HEK293 (cell line): ENCODE measurements around the gene GSG1L.

Experiments
- CTCF ChIA-PET: fragments of 350-600 bp; formaldehyde crosslinking; extraction: SDS; loops from one replicate; lab custom pipeline; 2021; ENCODE audit warnings: antibody characterized with exemption; lab: Yijun Ruan, JAX
- POLR2A ChIA-PET: fragments of 300-600 bp; formaldehyde crosslinking; extraction: SDS; loops from one replicate; lab custom pipeline; 2020; ENCODE audit warnings: antibody characterized with exemption, inconsistent platforms; lab: Yijun Ruan, JAX
- H3K27ac ChIP-seq: fragments of 200-500 bp; sonication (Bioruptor generic); 2 replicates; pipeline ENCODE4 v1.5.1; 2014; ENCODE audit warnings: low read depth, low read length, control low read depth, inconsistent platforms; ENCODE audit errors: extremely low read depth
- H3K36me3 ChIP-seq, 2 experiments: fragments of 200-500 bp in 1 of 2; sonication (Bioruptor generic) in 1 of 2; 1 replicate in 1 of 2; 2 replicates in 1 of 2; pipeline ENCODE4 v1.5.1; 2014 to 2017; ENCODE audit warnings: inconsistent platforms in 2 of 2, low read length in 2 of 2; ENCODE audit not compliant: control insufficient read depth in 2 of 2, insufficient read depth in 1 of 2
- H3K4me1 ChIP-seq: fragments of 200-500 bp; sonication (Bioruptor generic); 2 replicates; pipeline ENCODE4 v1.5.1; 2014; ENCODE audit warnings: mild to moderate bottlenecking, low read length, inconsistent platforms; ENCODE audit not compliant: control insufficient read depth, insufficient read depth
- H3K4me3 ChIP-seq: 2 replicates; pipeline ENCODE4 v1.5.1; 2011; ENCODE audit warnings: low read depth, mild to moderate bottlenecking, control low read depth, low read length, moderate library complexity
- H3K9me3 ChIP-seq: fragments of 200-500 bp; sonication (Bioruptor generic); 2 replicates; pipeline ENCODE4 v1.5.1; 2014; ENCODE audit warnings: low read depth, low read length, inconsistent platforms; ENCODE audit not compliant: control insufficient read depth, insufficient read depth
- GFI1B ChIP-seq: fragments of 450-650 bp; formaldehyde crosslinking; IDR thresholded peaks from 2 replicates; pipeline ENCODE4 v1.5.1; 2016; ENCODE audit warnings: missing biosample characterization, missing genetic modification characterization
- RBAK ChIP-seq: fragments of 450-650 bp; formaldehyde crosslinking; IDR thresholded peaks from 2 replicates; pipeline ENCODE4 v1.5.1; 2016; ENCODE audit warnings: missing biosample characterization, missing genetic modification characterization
- SP3 ChIP-seq: fragments of 450-650 bp; formaldehyde crosslinking; IDR thresholded peaks from 2 replicates; pipeline ENCODE4 v1.5.1; 2016; ENCODE audit warnings: missing biosample characterization, missing genetic modification characterization
- ZBTB17 ChIP-seq: fragments of 450-650 bp; formaldehyde crosslinking; IDR thresholded peaks from 2 replicates; pipeline ENCODE4 v1.5.1; 2016; ENCODE audit warnings: missing biosample characterization, missing genetic modification characterization
- ZNF114 ChIP-seq: fragments of 450-650 bp; formaldehyde crosslinking; IDR thresholded peaks from 2 replicates; pipeline ENCODE4 v1.5.0; 2017; ENCODE audit warnings: missing biosample characterization, missing genetic modification characterization
- ZNF175 ChIP-seq: fragments of 450-650 bp; formaldehyde crosslinking; IDR thresholded peaks from 2 replicates; pipeline ENCODE4 v1.5.1; 2016; ENCODE audit warnings: missing biosample characterization, missing genetic modification characterization
- ZNF184 ChIP-seq: fragments of 450-650 bp; IDR thresholded peaks from 2 replicates; pipeline ENCODE4 v1.5.1; 2018; ENCODE audit warnings: missing biosample characterization, mild to moderate bottlenecking, missing genetic modification characterization
- ZNF221 ChIP-seq: fragments of 450-650 bp; formaldehyde crosslinking; IDR thresholded peaks from 2 replicates; pipeline ENCODE4 v1.5.1; 2017; ENCODE audit warnings: missing biosample characterization, missing genetic modification characterization, borderline replicate concordance
- ZNF24 ChIP-seq: fragments of 450-650 bp; formaldehyde crosslinking; IDR thresholded peaks from 2 replicates; pipeline ENCODE4 v1.5.1; 2016; ENCODE audit warnings: missing biosample characterization, missing genetic modification characterization
- ZNF248 ChIP-seq: fragments of 450-650 bp; formaldehyde crosslinking; IDR thresholded peaks from 2 replicates; pipeline ENCODE4 v1.5.1; 2017; ENCODE audit warnings: missing biosample characterization, missing genetic modification characterization
- ZNF280C ChIP-seq: fragments of 450-650 bp; formaldehyde crosslinking; IDR thresholded peaks from 2 replicates; pipeline ENCODE4 v1.5.1; 2016; ENCODE audit warnings: missing biosample characterization, missing genetic modification characterization
- ZNF449 ChIP-seq: fragments of 450-650 bp; formaldehyde crosslinking; IDR thresholded peaks from 2 replicates; pipeline ENCODE4 v1.5.1; 2017; ENCODE audit warnings: missing biosample characterization, mild to moderate bottlenecking, missing genetic modification characterization, moderate library complexity
- ZNF521 ChIP-seq: fragments of 450-650 bp; formaldehyde crosslinking; IDR thresholded peaks from 2 replicates; pipeline ENCODE4 v1.5.1; 2017; ENCODE audit warnings: missing biosample characterization, mild to moderate bottlenecking, missing genetic modification characterization
- ZNF629 ChIP-seq: fragments of 450-650 bp; formaldehyde crosslinking; IDR thresholded peaks from 2 replicates; pipeline ENCODE4 v1.5.1; 2017; ENCODE audit warnings: missing biosample characterization, missing genetic modification characterization
- ZNF654 ChIP-seq: fragments of 450-650 bp; formaldehyde crosslinking; IDR thresholded peaks from 2 replicates; pipeline ENCODE4 v1.5.1; 2016; ENCODE audit warnings: low read depth, missing biosample characterization, missing genetic modification characterization
- ZNF660 ChIP-seq: fragments of 450-650 bp; IDR thresholded peaks from 2 replicates; pipeline ENCODE4 v1.5.1; 2018; ENCODE audit warnings: missing biosample characterization, mild to moderate bottlenecking, missing genetic modification characterization
- ZNF692 ChIP-seq: fragments of 450-650 bp; formaldehyde crosslinking; IDR thresholded peaks from 2 replicates; pipeline ENCODE4 v1.5.1; 2016; ENCODE audit warnings: missing biosample characterization, missing genetic modification characterization
- ZNF768 ChIP-seq: fragments of 450-650 bp; formaldehyde crosslinking; IDR thresholded peaks from 2 replicates; pipeline ENCODE4 v1.5.1; 2018; ENCODE audit warnings: missing biosample characterization, mild to moderate bottlenecking, missing genetic modification characterization
- ZNF837 ChIP-seq: fragments of 450-650 bp; formaldehyde crosslinking; IDR thresholded peaks from 2 replicates; pipeline ENCODE4 v1.5.1; 2016; ENCODE audit warnings: missing biosample characterization, missing genetic modification characterization

Gene GSG1L

GRCh38 chr16:27972500-27972899 lies 91.0 kb downstream of the GSG1L start:
- no peaks in the 10 kb centered on the region for H3K36me3 ChIP-seq
- POLR2A ChIA-PET, result no interaction called here
- no peaks in the 10 kb centered on the region for H3K9me3 ChIP-seq
- TF ChIP-seq SP3 (tag by site-specific recombination) (peak; percentile 34; the same call in 1 of the 2 replicates), ZNF521 (tag by site-specific recombination) (no peak), RBAK (no peak), ZNF629 (0 out of 2 replicates have a peak, but pooled peaks have one; percentile 19), ZNF660 (tag by site-specific recombination) (peak; percentile 76), ZNF449 (tag by site-specific recombination) (no peak), ZNF24 (tag by site-specific recombination) (no peak), ZNF654 (peak; percentile 86), ZNF692 (no peak), ZBTB17 (tag by site-specific recombination) (0 out of 2 replicates have a peak, but pooled peaks have one; percentile 17), GFI1B (tag by site-specific recombination) (no peak)
- TF ChIP-seq, all 188 proteins: peak for 5
- no peak overlapping the region for H3K4me3 ChIP-seq
- CTCF ChIA-PET, result interaction anchor here (0.6 to 5.3 kb wide), 18 partner anchors 10 to 669 kb away, joined by 3 to 75 read pairs (median 4); no protein-coding TSS in a partner anchor
- H3K4me1 ChIP-seq, result no peaks in the 10 kb centered on the region
- H3K27ac ChIP-seq, result no peak overlapping the region

GRCh38 chr16:27969574-27969973 lies 93.9 kb downstream of the GSG1L start:
- Histone ChIP-seq H3K27ac (no peak overlapping the region), H3K9me3 (no peaks in the 10 kb centered on the region), H3K4me1 (no peaks in the 10 kb centered on the region), H3K4me3 (no peak overlapping the region), H3K36me3 (no peaks in the 10 kb centered on the region)
- POLR2A ChIA-PET, result no interaction called here
- CTCF ChIA-PET, result interaction anchor here (0.6 to 0.9 kb wide), 2 partner anchors 43 to 104 kb away, joined by 3 read pairs; no protein-coding TSS in a partner anchor
- no peak for TF ChIP-seq ZNF248 (tag by site-specific recombination)
- peak; percentile 90 for TF ChIP-seq ZNF184
- TF ChIP-seq, all 188 proteins: peak for 1

GRCh38 chr16:27967169-27967568 lies 96.3 kb downstream of the GSG1L start:
- Histone ChIP-seq H3K9me3 (no peaks in the 10 kb centered on the region), H3K36me3 (no peaks in the 10 kb centered on the region), H3K4me1 (no peaks in the 10 kb centered on the region), H3K27ac (no peak overlapping the region), H3K4me3 (no peak overlapping the region)
- TF ChIP-seq ZNF280C (tag by site-specific recombination) (no peak), ZNF175 (tag by site-specific recombination) (no peak), ZNF114 (tag by site-specific recombination) (no peak), ZNF837 (tag by site-specific recombination) (no peak), ZNF221 (tag by site-specific recombination) (no peak), ZNF768 (tag by site-specific recombination) (no peak)
- ChIA-PET POLR2A (no interaction called here), CTCF (interaction anchor here (0.6 kb wide), 1 partner anchor 149 kb away, joined by 5 read pairs; no protein-coding TSS in a partner anchor)
